HUES64 (cell line): ENCODE data around the gene TRAPPC6A.

ENCODE experiments used
- H3K27ac ChIP-seq: 2 replicates; pipeline ENCODE4 v1.7.0; 2013; ENCODE audit warnings: low read depth, low read length, inconsistent platforms
- H3K27me3 ChIP-seq: 2 replicates; pipeline ENCODE4 v1.6.1; 2013; ENCODE audit warnings: mild to moderate bottlenecking, low read length; ENCODE audit not compliant: insufficient read depth
- H3K36me3 ChIP-seq: 2 replicates; pipeline ENCODE4 v1.6.1; 2013; ENCODE audit warnings: mild to moderate bottlenecking, low read length; ENCODE audit not compliant: insufficient read depth
- H3K4me1 ChIP-seq: 2 replicates; pipeline ENCODE4 v1.6.1; 2013; ENCODE audit warnings: mild to moderate bottlenecking, low read length, moderate library complexity; ENCODE audit not compliant: insufficient read depth
- H3K4me3 ChIP-seq: 2 replicates; pipeline ENCODE4 v1.5.1; 2013; ENCODE audit warnings: mild to moderate bottlenecking, low read length, moderate library complexity
- H3K9ac ChIP-seq: 2 replicates; pipeline ENCODE4 v1.6.1; 2013; ENCODE audit warnings: mild to moderate bottlenecking, low read depth, low read length
- H3K9me3 ChIP-seq: 2 replicates; pipeline ENCODE4 v1.6.1; 2013; ENCODE audit warnings: low read depth, low read length; ENCODE audit not compliant: insufficient read depth
- WGBS: fragments of 150-250, 120-280 bp; methylation state at CpG from one replicate; pipeline ENCODE4 v1.1.7; 2013; ENCODE audit warnings: missing lambda C conversion rate; 5-methylcytosine and 5-hydroxymethylcytosine counted together

The TRAPPC6A gene

DNA sequence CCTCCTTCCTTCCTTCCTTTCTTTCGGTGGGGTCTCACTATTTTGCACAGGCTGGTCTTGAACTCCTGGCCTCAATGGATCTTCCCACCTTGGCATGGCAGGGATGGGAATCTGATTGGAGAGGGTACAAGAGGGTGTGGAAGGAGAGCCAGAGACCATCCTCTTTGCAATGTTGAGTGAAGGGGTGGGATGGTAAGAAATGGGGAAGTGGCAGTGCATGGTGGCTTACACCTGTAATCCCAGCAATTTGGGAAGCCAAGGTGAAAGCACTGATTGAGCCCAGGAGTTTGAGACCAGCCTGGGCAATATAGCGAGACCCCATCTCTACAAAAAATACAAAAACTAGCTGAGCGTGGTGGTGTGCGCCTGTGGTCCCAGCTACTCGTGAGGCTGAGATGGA, 6.1 kb upstream of the TRAPPC6A start:
- H3K9me3 ChIP-seq: no peaks in the 10 kb centered on the region
- H3K4me1 ChIP-seq: 0 out of 2 replicates have a peak, but pooled peaks cover 6% of the 10 kb centered on the region
- 95% methylated on average over 5 of the region's 5 CpGs for WGBS
- no peak overlapping the region for H3K27ac ChIP-seq
- H3K27me3 ChIP-seq: no peaks in the 10 kb centered on the region
- H3K36me3 ChIP-seq: no peaks in the 10 kb centered on the region
- H3K4me3 ChIP-seq: no peak overlapping the region
- H3K9ac ChIP-seq: no peak overlapping the region

DNA sequence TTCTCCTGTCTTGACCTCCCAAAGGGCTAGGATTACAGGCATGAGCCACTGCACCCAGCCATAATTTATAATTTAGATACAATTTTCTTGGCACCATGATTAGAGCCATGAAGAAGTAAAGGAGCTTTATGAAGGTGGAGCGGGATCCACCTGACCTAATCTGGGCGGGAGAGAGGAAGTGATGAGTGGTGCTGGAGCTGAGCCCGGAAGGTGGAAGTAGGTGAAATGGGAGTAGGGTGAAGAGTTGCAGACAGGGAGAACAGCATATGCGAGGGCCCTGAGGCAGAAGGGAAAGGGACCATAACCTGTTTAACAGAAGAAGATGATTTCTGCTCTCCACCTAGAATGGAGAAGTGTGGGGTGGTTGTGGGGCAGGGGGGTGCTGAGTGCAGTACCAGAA, 4.7 kb upstream of the TRAPPC6A start:
- Histone ChIP-seq H3K9ac (no peak overlapping the region), H3K36me3 (no peaks in the 10 kb centered on the region), H3K27me3 (no peaks in the 10 kb centered on the region), H3K4me1 (0 out of 2 replicates have a peak, but pooled peaks cover 6% of the 10 kb centered on the region), H3K4me3 (no peak overlapping the region), H3K9me3 (no peaks in the 10 kb centered on the region), H3K27ac (no peak overlapping the region)
- 93% methylated on average over 4 of the region's 4 CpGs for WGBS

- Histone ChIP-seq H3K4me3 (no peak overlapping the region), H3K9me3 (no peaks in the 10 kb centered on the region), H3K27ac (no peak overlapping the region), H3K36me3 (no peaks in the 10 kb centered on the region), H3K9ac (no peak overlapping the region), H3K4me1 (0 out of 2 replicates have a peak, but pooled peaks cover 6% of the 10 kb centered on the region), H3K27me3 (no peaks in the 10 kb centered on the region)
- 91% methylated on average over 7 of the region's 7 CpGs for WGBS
These were observed 2.9 kb upstream of the TRAPPC6A start for GRCh38 chr19:45180936-45181335.

DNA sequence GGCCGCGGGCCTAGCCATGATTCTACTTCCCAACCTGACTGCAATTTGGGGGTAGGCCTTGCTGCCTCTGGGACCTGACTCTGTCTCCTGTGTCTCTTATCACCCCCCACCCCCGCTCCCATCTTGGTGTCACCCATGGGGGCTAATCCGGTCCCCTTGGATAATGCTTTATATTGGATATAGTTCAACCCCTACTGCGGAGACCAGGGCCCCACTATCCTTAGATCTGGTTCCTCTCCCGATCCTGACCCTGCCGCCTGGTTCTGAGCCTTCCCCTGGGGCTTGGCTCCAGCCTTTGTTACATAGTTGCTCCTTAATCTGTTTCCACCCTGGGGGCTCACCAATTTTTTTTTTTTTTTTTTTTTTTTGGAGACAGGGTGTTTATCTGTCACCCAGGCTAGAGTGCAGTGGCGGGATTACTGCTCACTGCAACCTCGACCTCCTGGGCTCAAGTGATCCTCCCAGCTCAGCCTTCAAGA, 1.9 kb upstream of the TRAPPC6A start:
- 61% methylated on average over 8 of the region's 9 CpGs for WGBS
- Histone ChIP-seq H3K4me1 (0 out of 2 replicates have a peak, but pooled peaks cover 6% of the 10 kb centered on the region), H3K9ac (peak overlapping the region; percentile 64), H3K4me3 (peak overlapping the region; percentile 88), H3K27me3 (no peaks in the 10 kb centered on the region), H3K27ac (no peak overlapping the region), H3K9me3 (no peaks in the 10 kb centered on the region), H3K36me3 (no peaks in the 10 kb centered on the region)

GRCh38 chr19:45179072-45179891, 1.2 kb upstream of the TRAPPC6A start:
- Histone ChIP-seq H3K9me3 (no peaks in the 10 kb centered on the region), H3K27me3 (no peaks in the 10 kb centered on the region), H3K9ac (peak overlapping the region; percentile 64), H3K4me1 (0 out of 2 replicates have a peak, but pooled peaks cover 6% of the 10 kb centered on the region), H3K4me3 (peak overlapping the region; percentile 88), H3K36me3 (no peaks in the 10 kb centered on the region), H3K27ac (peak overlapping the region; percentile 52; the same call in 1 of the 2 replicates)
- 2% methylated on average over 97 of the region's 97 CpGs for WGBS

DNA sequence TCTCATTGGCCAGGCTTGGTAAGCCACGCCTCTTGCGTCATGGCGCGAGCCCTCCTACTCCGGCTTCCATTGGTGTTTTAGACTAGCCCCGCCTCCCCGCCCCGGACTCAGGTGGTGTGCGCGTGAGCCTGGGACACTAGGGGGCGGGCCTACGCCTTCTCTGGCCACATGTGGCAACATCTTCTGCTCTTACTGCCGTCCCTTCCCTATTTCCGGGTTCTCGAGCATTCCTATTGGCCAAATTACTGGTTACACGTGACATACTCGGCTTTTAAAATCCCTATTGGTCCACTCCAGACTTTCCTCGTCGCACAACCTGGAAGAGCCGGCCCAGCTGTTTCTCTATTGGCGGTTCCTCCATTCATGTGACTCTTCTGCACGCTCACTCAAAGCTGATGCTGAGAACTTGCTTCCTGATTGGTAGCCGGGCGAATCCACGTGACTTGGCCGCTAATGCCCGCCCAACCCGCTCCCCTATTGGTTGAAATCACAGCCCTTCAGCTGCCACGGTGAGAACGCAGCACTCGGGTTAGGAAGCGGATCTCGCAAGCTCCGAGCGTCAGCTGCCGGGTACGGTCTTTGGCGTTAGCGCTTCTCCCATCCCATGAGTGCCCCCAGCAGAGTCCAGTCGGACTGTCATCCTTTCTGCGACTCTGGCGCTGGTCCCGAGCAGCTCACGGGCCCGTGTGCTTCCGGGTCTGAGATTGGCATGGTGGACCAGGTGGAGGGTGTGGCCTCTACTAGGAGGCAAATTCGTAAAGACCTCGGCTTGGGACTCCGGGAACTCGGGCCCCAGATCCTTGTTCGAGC, 430 bp upstream of the TRAPPC6A start, which contains the start of gene BLOC1S3:
BLOC1S3 (plus strand) TSS at position 523 of the 810 bp plus-strand sequence. CDS start 513 bp downstream, outside the sequence.
- Histone ChIP-seq H3K4me3 (peak within 1 kb of the TSS; percentile 88), H3K27ac (peak within 1 kb of the TSS; percentile 69; the same call in 1 of the 2 replicates), H3K4me1 (0 out of 2 replicates have a peak, but pooled peaks cover 6% of the 10 kb centered on the region), H3K36me3 (no peaks in the 10 kb centered on the region), H3K27me3 (no peaks in the 10 kb centered on the region), H3K9me3 (no peaks in the 10 kb centered on the region), H3K9ac (peak within 1 kb of the TSS; percentile 79)
- WGBS: under 1% methylated on average over 51 of the region's 51 CpGs

DNA sequence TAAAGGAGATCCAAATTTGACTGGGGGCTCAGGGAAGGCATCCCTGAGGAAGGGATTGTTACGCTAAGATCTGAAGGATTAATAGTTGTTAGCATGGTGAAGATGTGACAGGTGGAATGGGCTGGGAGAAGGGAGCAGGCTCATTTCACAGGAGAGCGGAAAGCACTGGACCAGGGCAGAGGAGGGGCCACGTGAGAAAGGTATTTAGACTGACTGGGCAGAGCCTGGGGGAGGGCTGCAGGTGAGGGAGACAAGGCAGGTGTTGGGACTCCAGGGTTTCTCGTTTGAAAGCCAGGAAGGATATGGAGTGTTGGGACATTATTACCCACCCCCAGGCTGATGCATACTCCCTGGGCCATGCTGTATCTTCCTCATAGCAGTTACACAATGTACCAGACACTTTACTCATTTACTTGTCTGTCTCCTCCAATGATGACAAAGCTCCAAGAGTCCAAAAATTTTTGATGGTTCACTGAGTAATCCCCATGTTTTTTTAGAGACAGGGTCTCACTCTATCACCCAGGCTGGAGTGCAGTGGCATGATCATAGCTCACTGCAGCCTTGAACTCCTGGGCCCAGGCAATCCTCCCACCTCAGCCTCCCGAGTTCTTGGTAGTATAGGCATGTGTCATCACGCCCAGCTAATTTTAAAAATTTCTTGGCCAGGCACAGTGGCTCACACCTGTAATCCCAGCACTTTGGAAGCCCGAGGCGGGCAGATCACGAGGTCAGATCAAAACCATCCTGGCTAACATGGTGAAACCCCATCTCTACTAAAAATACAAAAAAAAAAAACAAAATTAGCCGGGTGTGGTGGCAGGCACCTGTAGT, 2.3 kb downstream of the TRAPPC6A start:
- Histone ChIP-seq H3K36me3 (no peaks in the 10 kb centered on the region), H3K9ac (no peak overlapping the region), H3K27me3 (no peaks in the 10 kb centered on the region), H3K27ac (no peak overlapping the region), H3K9me3 (no peaks in the 10 kb centered on the region), H3K4me3 (no peak overlapping the region), H3K4me1 (0 out of 2 replicates have a peak, but pooled peaks cover 6% of the 10 kb centered on the region)
- 90% methylated on average over 9 of the region's 10 CpGs for WGBS

DNA sequence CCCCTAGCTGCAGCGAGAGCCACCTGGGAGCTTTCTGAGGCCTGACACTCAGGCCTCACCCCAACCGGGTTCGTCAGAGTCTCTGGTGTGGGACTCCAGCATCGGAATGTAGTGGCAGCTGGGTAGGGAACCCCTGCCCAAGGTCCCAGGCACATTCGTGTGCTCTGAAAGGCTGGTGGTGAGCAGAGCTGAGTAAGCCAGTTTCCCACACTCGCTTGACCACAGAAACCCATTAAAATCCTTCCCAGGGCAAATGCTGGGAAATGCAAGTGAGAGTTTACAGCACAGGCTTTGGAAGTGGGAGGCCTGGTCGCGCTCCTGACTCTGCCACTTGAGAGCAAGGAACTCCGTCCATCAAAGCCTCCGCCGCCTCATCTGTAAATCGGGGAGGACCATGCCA, 4.2 kb downstream of the TRAPPC6A start:
- no peak overlapping the region for H3K9ac ChIP-seq

DNA sequence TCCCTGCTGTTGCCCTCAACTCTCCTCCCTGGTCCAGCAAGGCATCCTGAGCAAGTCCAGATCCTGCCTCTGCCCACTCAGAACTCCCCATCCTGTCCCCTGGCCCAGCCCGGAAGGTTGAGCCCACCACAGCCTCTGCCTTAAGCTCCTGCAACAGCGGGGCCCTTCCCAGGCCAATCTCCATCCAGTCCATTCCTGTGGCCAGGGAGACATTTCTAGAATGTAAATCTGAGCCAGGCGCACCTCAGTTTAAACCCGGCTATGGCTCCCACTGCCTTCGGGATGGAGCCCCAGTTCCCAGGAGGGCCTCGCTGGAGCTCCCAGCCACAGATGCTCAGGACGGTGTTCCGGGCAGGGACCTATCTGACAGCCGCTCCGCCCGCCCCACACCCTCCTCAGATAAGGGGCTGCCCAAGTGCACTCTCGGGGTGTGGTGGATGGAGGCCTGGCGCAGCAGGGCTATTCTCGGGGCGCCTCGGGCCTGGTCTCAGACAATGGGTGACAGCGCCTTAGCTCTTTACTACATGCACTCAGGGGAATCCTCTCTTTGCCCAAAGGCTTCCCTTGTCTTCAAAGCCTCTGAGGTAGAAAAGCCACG, 5.3 kb downstream of the TRAPPC6A start:
- Histone ChIP-seq H3K4me1 (no peaks in the 10 kb centered on the region), H3K9ac (no peak overlapping the region), H3K4me3 (no peak overlapping the region), H3K9me3 (no peaks in the 10 kb centered on the region), H3K27ac (no peak overlapping the region), H3K27me3 (no peaks in the 10 kb centered on the region), H3K36me3 (no peaks in the 10 kb centered on the region)
- 92% methylated on average over 16 of the region's 18 CpGs for WGBS

More for the DNA sequence above, 4.2 kb downstream of the TRAPPC6A start:
- 93% methylated on average over 12 of the region's 12 CpGs for WGBS
- no peak overlapping the region for H3K4me3 ChIP-seq
- no peaks in the 10 kb centered on the region for H3K9me3 ChIP-seq
- H3K4me1 ChIP-seq: no peaks in the 10 kb centered on the region
- no peaks in the 10 kb centered on the region for H3K27me3 ChIP-seq
- no peaks in the 10 kb centered on the region for H3K36me3 ChIP-seq
- no peak overlapping the region for H3K27ac ChIP-seq

GRCh38 chr19:45172173-45172572, 5.9 kb downstream of the TRAPPC6A start:
- H3K36me3 ChIP-seq: no peaks in the 10 kb centered on the region
- H3K9ac ChIP-seq: no peak overlapping the region
- H3K9me3 ChIP-seq: no peaks in the 10 kb centered on the region
- no peaks in the 10 kb centered on the region for H3K27me3 ChIP-seq
- no peak overlapping the region for H3K27ac ChIP-seq
- H3K4me3 ChIP-seq: no peak overlapping the region
- H3K4me1 ChIP-seq: no peaks in the 10 kb centered on the region
- WGBS: 86% methylated on average over 4 of the region's 4 CpGs
